GM12873 (cell line): ENCODE results near the gene SLC25A13.

Source experiments
- TF ChIP-seq, protein P1 (sequence below): IDR thresholded peaks from 2 replicates; pipeline ENCODE4 v1.5.1; 2012; ENCODE audit warnings: low read depth, mild to moderate bottlenecking, moderate library complexity, low read length, control low read depth; ENCODE audit not compliant: insufficient read depth; ENCODE audit errors: missing control alignments

The SLC25A13 gene, protein sequence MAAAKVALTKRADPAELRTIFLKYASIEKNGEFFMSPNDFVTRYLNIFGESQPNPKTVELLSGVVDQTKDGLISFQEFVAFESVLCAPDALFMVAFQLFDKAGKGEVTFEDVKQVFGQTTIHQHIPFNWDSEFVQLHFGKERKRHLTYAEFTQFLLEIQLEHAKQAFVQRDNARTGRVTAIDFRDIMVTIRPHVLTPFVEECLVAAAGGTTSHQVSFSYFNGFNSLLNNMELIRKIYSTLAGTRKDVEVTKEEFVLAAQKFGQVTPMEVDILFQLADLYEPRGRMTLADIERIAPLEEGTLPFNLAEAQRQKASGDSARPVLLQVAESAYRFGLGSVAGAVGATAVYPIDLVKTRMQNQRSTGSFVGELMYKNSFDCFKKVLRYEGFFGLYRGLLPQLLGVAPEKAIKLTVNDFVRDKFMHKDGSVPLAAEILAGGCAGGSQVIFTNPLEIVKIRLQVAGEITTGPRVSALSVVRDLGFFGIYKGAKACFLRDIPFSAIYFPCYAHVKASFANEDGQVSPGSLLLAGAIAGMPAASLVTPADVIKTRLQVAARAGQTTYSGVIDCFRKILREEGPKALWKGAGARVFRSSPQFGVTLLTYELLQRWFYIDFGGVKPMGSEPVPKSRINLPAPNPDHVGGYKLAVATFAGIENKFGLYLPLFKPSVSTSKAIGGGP

DNA sequence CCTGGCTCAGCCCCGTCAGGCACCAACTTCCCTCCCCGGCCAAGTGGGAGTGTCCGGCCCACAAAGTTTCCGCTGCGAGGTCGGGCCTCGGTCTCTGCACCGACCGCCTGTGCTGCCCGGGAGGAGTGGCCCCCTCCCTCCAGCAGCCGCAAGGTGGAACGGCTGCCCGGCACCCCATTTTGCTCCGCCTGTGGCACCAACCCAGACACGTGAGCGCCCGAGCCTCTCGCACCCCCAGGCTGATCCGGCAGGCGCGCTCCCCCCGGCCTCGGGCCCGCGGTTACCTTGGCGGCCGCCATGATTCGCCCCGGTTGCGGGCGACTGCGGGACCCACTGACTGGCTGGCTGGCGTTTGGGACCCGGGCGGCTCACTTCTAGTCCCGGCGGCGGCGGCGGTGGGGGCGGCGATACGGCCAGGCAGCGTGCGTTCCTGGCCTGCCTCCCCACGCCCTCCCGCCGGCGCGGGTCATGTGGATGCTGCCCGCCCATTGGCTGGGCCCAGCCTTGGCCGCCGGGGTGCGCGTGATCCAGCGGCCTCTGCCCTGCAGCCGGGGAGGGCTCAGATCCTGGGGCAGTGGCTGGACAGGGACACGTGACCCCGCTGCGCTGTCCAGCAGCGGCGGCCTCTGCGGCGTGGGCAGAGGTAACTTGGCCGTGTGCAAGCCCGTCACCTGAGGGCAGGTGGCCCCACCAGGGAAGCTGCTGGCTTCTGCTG is at the start of gene SLC25A13:
TSS of gene SLC25A13 (minus strand) at position 441 of the 715 bp plus-strand sequence. CDS start at position 299, 142 bp downstream.
- TF ChIP-seq, protein P1, sequence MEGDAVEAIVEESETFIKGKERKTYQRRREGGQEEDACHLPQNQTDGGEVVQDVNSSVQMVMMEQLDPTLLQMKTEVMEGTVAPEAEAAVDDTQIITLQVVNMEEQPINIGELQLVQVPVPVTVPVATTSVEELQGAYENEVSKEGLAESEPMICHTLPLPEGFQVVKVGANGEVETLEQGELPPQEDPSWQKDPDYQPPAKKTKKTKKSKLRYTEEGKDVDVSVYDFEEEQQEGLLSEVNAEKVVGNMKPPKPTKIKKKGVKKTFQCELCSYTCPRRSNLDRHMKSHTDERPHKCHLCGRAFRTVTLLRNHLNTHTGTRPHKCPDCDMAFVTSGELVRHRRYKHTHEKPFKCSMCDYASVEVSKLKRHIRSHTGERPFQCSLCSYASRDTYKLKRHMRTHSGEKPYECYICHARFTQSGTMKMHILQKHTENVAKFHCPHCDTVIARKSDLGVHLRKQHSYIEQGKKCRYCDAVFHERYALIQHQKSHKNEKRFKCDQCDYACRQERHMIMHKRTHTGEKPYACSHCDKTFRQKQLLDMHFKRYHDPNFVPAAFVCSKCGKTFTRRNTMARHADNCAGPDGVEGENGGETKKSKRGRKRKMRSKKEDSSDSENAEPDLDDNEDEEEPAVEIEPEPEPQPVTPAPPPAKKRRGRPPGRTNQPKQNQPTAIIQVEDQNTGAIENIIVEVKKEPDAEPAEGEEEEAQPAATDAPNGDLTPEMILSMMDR = no peak

DNA sequence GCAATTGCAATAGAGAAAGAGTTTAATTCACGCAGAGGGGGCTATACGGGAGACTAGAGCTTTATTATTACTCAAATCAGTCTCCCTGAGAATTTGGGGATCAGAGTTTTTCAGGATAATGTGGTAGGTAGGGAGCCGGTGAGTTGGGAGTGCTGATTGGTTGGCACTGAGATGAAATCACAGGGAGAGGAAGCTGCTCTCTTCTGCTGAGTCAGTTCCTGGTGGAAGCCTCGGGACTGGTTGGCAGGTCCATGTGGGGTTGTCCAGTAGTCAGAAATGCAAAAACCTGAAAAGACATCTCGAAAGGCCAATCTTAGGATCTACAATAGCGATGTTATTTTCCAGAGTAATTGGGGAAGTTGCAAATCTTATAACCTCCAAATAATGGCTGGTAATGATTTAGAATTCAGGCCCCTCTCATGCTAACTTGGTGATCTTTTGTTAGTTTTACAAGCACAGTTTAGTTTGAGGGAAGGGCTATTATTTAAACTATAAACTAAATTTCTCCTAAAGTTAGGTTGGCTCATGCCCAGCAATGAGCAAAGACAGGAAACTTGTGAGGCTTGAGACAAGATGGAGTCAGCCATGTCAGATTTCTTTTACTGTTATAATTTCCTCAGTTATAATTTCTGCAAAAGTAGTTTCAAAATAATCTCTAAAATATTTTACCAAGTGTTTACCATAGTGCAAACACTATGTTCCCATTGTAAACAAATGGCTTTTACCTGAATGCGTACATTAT is 39.4 kb upstream of the SLC25A13 start:
- TF ChIP-seq, protein P1 = no peak

DNA sequence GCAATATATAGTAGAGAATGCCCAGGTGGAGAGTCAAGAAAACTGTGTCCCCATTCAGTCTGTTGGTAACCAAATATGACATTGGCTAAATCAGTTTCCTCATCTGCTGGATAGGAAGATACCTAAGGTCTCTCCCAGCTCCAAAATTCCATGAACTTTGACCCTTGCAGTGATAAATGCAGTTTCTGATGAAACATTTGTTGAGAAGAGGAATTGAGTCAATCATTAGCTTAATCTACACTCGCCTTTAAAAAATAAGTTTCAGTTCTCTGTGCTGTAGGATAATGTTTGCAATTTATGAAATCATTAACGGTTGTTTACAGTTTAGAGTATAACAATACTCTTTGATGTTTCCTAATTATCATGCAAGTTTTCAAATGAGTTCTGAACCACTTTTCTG is 38.0 kb upstream of the SLC25A13 start:
- TF ChIP-seq, protein P1 = no peak

DNA sequence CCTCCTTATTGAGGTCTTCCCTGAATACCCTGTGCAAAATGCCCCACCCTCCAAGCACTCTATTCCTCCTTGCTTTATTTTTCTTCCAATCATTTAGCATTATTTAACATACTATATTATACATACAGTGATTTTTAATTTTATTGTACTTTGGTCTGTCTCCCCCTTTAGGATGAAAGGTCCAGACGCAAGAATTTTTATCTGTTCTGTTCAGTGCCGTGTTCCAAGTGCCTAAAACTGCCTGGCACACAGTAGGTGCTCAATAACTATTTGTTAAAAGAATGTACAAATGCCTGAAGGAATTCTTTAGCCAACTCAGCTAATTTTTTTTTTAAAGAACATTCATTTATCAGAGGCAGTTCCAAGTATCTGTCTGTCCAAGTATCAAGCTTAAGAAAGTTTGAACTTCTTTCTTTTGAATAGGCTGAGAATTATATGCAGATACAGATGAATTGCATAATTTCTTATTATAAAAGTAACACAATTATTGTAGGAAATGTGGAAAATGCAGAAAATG is 34.1 kb upstream of the SLC25A13 start:
- TF ChIP-seq, protein P1 = no peak

DNA sequence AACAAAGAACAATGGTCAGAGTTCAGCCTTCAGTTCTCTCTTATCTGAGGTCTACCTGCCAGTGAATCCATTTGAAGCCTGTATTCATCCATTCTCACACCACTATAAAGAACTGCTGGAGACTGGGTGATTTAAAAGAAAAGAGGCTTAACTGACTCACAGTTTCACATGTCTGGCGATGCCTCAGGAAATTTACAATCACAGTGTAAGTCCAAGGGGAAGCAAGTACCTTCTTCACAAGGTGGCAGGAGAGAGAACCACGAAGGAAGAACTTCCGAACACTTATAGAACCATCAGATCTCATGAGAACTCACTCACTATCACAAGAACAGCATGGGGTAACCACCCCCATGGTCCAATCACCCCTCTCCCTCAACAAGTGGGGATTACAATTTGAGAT is 33.0 kb upstream of the SLC25A13 start:
- TF ChIP-seq, protein P1 = no peak

DNA sequence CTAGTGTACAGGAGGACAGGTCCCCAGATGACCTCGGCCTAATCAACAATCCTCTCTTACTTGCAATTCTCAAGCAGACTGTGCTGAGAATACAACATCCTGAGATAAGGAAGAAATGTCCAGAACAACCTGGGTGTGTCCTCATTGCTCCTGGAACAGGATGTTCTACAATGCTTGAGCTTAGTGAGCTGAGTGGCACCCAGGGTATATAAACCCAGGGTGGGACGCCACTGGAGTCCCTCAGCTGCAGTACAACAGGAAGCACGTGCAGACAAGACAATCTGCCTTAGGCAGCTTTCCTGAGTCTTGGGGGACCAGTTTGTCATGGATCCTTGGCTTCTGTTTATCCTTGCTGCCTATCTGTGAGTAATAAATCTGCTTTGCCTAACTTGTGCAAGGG is 27.7 kb upstream of the SLC25A13 start:
- TF ChIP-seq, protein P1 = no peak
